ENCODE data around the gene FOXK1. TPM values are rescaled to one million over a fixed set of nuclear protein-coding genes. Genes with fewer than 3 reads are reported as not detected.

FOXK1 gene
- total RNA-seq, 2 experiments from 2014 or later: 25.9 to 26.6 TPM

DNA sequence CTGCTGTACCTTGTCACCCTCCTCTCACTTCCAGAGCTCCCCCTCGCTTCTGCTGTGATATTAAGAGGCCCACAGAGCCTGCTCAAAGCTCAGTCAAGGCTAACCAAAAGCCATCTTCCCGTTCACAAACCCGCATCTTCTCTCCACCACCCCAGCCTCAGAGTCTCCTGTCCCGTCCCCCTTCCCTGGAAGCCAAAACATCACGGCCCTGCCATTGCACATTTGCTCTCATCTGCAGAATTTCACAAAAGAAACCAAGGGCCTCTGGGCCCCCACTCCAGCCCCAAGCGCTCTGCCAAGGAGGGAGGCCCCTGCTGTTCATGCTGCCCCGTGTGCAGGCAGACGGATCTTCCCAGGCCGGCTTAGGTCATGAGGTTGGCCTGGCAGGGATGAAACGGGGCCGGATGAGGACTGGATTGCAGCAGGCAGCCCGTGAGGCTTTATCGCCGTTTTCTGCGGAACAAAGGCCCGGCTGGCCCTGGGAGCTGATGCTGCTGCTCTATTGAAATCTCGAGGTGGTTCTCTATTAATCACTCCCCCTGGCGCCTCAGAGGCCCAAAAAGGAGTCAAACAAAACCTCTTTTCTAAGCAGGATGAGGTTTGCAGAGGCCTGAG lies 31.6 kb upstream of the FOXK1 start:
- H3K4me3 Mint-ChIP-seq: no peak overlapping the region
- POLR2A ChIA-PET: no interaction called here
- H3K27ac Mint-ChIP-seq: no peak overlapping the region
- CTCF ChIA-PET: no interaction called here
- intact Hi-C loops (cut with micrococcal nuclease): no loop called here
- no peak for DNase-seq
- H3K27me3 Mint-ChIP-seq: no peaks in the 10 kb centered on the region
- no peaks in the 10 kb centered on the region for H3K36me3 Mint-ChIP-seq
- H3K9me3 Mint-ChIP-seq: no peaks in the 10 kb centered on the region
- H3K4me1 Mint-ChIP-seq (ENCODE audit: low read depth): no peaks in the 10 kb centered on the region

- peaks cover under 1% of the 10 kb centered on the region for H3K36me3 Mint-ChIP-seq
- peaks cover 12% of the 10 kb centered on the region for H3K9me3 Mint-ChIP-seq
- no peaks in the 10 kb centered on the region for H3K27me3 Mint-ChIP-seq
- no peak overlapping the region for H3K27ac Mint-ChIP-seq
- ChIA-PET CTCF (no interaction called here), POLR2A (no interaction called here)
- no peaks in the 10 kb centered on the region for H3K4me1 Mint-ChIP-seq (ENCODE audit: low read depth)
- no peak for DNase-seq
- intact Hi-C loops (cut with micrococcal nuclease): no loop called here
- no peak overlapping the region for H3K4me3 Mint-ChIP-seq
Measured at GRCh38 chr7:4653771-4654170, 28.3 kb upstream of the FOXK1 start.

DNA sequence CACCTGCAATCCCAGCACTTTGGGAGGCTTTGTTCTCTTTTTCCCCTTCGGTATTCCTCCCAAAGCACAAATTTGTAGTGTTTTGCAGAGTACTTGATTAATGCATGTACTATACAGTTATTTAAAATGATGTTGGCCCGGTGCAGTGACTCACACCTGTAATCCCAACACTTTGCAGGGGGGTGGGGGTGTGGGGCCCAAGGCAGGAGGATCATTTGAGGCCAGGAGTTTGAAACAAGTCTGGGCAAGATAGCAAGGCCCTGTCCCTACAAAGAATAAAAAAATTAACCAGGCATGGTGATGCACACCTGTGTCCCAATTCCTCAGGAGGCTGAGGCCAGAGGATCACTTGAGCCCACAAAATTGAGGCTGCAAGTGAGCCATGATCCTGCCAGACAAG lies 26.8 kb upstream of the FOXK1 start:
- ChIA-PET POLR2A (no interaction called here), CTCF (interaction anchor here (1.0 kb wide), 1 partner anchor 44 kb away, joined by 5 read pairs; no protein-coding TSS in a partner anchor)
- intact Hi-C loops (cut with micrococcal nuclease): no loop called here
- peaks cover 21% of the 10 kb centered on the region for H3K9me3 Mint-ChIP-seq
- no peaks in the 10 kb centered on the region for H3K4me1 Mint-ChIP-seq (ENCODE audit: low read depth)
- H3K27me3 Mint-ChIP-seq: no peaks in the 10 kb centered on the region
- DNase-seq: no peak
- peaks cover 5% of the 10 kb centered on the region for H3K36me3 Mint-ChIP-seq
- H3K27ac Mint-ChIP-seq: no peak overlapping the region
- H3K4me3 Mint-ChIP-seq: no peak overlapping the region

DNA sequence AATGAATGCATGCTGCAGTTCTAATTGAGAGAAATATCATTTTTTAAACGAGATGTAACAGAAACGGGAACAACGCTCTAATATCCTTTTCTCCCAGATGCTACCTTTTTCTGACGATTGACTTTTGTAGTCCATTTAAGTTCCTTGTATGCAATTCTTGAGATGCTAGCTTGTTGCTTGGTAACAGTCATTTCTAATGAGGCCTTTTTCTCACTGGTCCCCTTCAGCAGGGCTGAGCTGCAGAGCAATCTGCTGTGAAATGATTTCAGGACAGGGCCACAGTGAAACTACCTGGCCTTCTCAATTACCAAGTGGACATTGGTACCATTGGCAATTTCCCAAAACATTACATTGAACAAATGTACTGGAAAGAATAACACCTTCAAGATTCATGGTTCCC lies 26.2 kb upstream of the FOXK1 start:
- Mint-ChIP-seq H3K27me3 (no peaks in the 10 kb centered on the region), H3K9me3 (peaks cover 26% of the 10 kb centered on the region), H3K4me1 (ENCODE audit: low read depth) (no peaks in the 10 kb centered on the region), H3K36me3 (peaks cover 5% of the 10 kb centered on the region), H3K4me3 (no peak overlapping the region), H3K27ac (no peak overlapping the region)
- ChIA-PET POLR2A (no interaction called here), CTCF (interaction anchor here (1.0 kb wide), 1 partner anchor 45 kb away, joined by 5 read pairs; no protein-coding TSS in a partner anchor)
- intact Hi-C loops (cut with micrococcal nuclease): no loop called here
- no peak for DNase-seq

- Mint-ChIP-seq H3K9me3 (peaks cover 26% of the 10 kb centered on the region), H3K27me3 (no peaks in the 10 kb centered on the region), H3K4me1 (ENCODE audit: low read depth) (no peaks in the 10 kb centered on the region), H3K27ac (no peak overlapping the region), H3K36me3 (peaks cover 5% of the 10 kb centered on the region), H3K4me3 (no peak overlapping the region)
- intact Hi-C loops (cut with micrococcal nuclease): no loop called here
- POLR2A ChIA-PET: no interaction called here
- DNase-seq: no peak
- CTCF ChIA-PET: no interaction called here
Measured at GRCh38 chr7:4657640-4658417, 24.3 kb upstream of the FOXK1 start.

- ChIA-PET CTCF (interaction anchor here (1.0 kb wide), 1 partner anchor 18 kb away, joined by 5 read pairs; no protein-coding TSS in a partner anchor), POLR2A (no interaction called here)
- Mint-ChIP-seq H3K36me3 (peaks cover 5% of the 10 kb centered on the region), H3K27me3 (no peaks in the 10 kb centered on the region), H3K4me1 (ENCODE audit: low read depth) (peaks cover 10% of the 10 kb centered on the region), H3K9me3 (peaks cover 26% of the 10 kb centered on the region), H3K4me3 (no peak overlapping the region), H3K27ac (no peak overlapping the region)
- intact Hi-C loops (cut with micrococcal nuclease): no loop called here
- DNase-seq: peak; percentile 27
Measured at GRCh38 chr7:4659551-4660286, 22.4 kb upstream of the FOXK1 start.

GRCh38 chr7:4661871-4662270 lies 20.2 kb upstream of the FOXK1 start:
- ChIA-PET CTCF (no interaction called here), POLR2A (no interaction called here)
- H3K27me3 Mint-ChIP-seq: no peaks in the 10 kb centered on the region
- H3K4me1 Mint-ChIP-seq (ENCODE audit: low read depth): peaks cover 10% of the 10 kb centered on the region
- no peak for DNase-seq
- H3K4me3 Mint-ChIP-seq: no peak overlapping the region
- H3K36me3 Mint-ChIP-seq: peaks cover 5% of the 10 kb centered on the region
- H3K9me3 Mint-ChIP-seq: peaks cover 23% of the 10 kb centered on the region
- no peak overlapping the region for H3K27ac Mint-ChIP-seq
- intact Hi-C loops (cut with micrococcal nuclease): no loop called here

GRCh38 chr7:4663239-4664018 lies 18.7 kb upstream of the FOXK1 start:
- H3K9me3 Mint-ChIP-seq: peaks cover 13% of the 10 kb centered on the region

GRCh38 chr7:4665661-4666060 lies 16.4 kb upstream of the FOXK1 start:
- ChIA-PET CTCF (no interaction called here), POLR2A (interaction anchor here (0.6 kb wide), 2 partner anchors 19 to 58 kb away, joined by 4 to 5 read pairs; no protein-coding TSS in a partner anchor)
- Mint-ChIP-seq H3K27me3 (no peaks in the 10 kb centered on the region), H3K27ac (no peak overlapping the region), H3K4me1 (ENCODE audit: low read depth) (peaks cover 10% of the 10 kb centered on the region), H3K9me3 (peaks cover 3% of the 10 kb centered on the region), H3K4me3 (no peak overlapping the region), H3K36me3 (no peaks in the 10 kb centered on the region)
- intact Hi-C loops (cut with micrococcal nuclease): no loop called here
- no peak for DNase-seq

More at GRCh38 chr7:4663239-4664018, 18.7 kb upstream of the FOXK1 start:
- DNase-seq: no peak
- H3K36me3 Mint-ChIP-seq: peaks cover 5% of the 10 kb centered on the region
- peak overlapping the region; percentile 28 for H3K27ac Mint-ChIP-seq
- intact Hi-C loops (cut with micrococcal nuclease): no loop called here
- POLR2A ChIA-PET: interaction anchor here (1.0 kb wide), 1 partner anchor 22 kb away, joined by 3 read pairs; no protein-coding TSS in a partner anchor
- H3K4me1 Mint-ChIP-seq (ENCODE audit: low read depth): peaks cover 10% of the 10 kb centered on the region
- H3K27me3 Mint-ChIP-seq: no peaks in the 10 kb centered on the region
- no peak overlapping the region for H3K4me3 Mint-ChIP-seq
- CTCF ChIA-PET: interaction anchor here (0.9 to 1.1 kb wide), 2 partner anchors 22 to 92 kb away, joined by 3 read pairs; no protein-coding TSS in a partner anchor

- Mint-ChIP-seq H3K36me3 (no peaks in the 10 kb centered on the region), H3K4me3 (no peak overlapping the region), H3K27me3 (peaks cover 4% of the 10 kb centered on the region), H3K4me1 (ENCODE audit: low read depth) (peaks cover 10% of the 10 kb centered on the region), H3K27ac (no peak overlapping the region), H3K9me3 (peaks cover 5% of the 10 kb centered on the region)
- ChIA-PET POLR2A (no interaction called here), CTCF (no interaction called here)
- no peak for DNase-seq
- intact Hi-C loops (cut with micrococcal nuclease): no loop called here
Measured at GRCh38 chr7:4667776-4668509, 14.2 kb upstream of the FOXK1 start.

DNA sequence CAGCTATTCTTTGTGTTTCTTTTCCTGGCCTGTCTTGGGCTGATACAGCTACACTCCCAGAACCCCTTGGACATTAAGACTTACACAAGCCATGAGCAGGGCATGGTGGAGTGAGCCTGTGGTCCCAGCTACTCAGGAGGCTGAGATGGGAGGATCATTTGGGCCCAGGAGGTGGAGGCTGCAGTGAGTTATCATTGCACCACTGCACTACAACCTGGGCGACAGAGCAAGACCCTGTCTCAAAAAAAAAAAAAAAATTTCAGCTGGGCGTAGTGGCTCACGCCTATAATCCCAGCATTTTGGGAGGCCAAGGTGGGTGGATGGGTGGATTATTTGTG lies 13.6 kb upstream of the FOXK1 start:
- ChIA-PET POLR2A (no interaction called here), CTCF (no interaction called here)

More for the DNA sequence above, 13.6 kb upstream of the FOXK1 start:
- Mint-ChIP-seq H3K36me3 (no peaks in the 10 kb centered on the region), H3K4me3 (no peak overlapping the region), H3K9me3 (peaks cover 5% of the 10 kb centered on the region), H3K27ac (no peak overlapping the region), H3K4me1 (ENCODE audit: low read depth) (peaks cover 7% of the 10 kb centered on the region), H3K27me3 (peaks cover 4% of the 10 kb centered on the region)
- intact Hi-C loops (cut with micrococcal nuclease): no loop called here
- no peak for DNase-seq

Measured in activated CD4-positive, alpha-beta memory T cell treated with anti-CD3 and anti-CD28 coated beads for 36 hours (primary cell).